Natural killer cell (primary cell): ENCODE measurements around the gene IL1F10. TPM values are rescaled to one million over a fixed set of nuclear protein-coding genes. Genes with fewer than 3 reads are reported as not detected.

Experiments
- ATAC-seq, 3 donors: fragments of 150-1000 bp in 2 of 3; fragments of 200-7000 bp in 1 of 3; cut with Tn5 transposase; 1 replicate in 1 of 3; 2 replicates in 2 of 3; pipeline ENCODE4 v1.10.0; 2021; ENCODE audit warnings: mild to moderate bottlenecking in 2 of 3, moderate library complexity in 2 of 3
- DNase-seq, 2 donors: peaks; one replicate each; pipeline versions ENCODE4 v3.0.0 to v3.0.0-alpha.2; 2013 to 2021; ENCODE audit warnings: mixed read lengths in 1 of 2
- H3K27ac ChIP-seq: one replicate; pipeline ENCODE4 v1.5.1; 2013; ENCODE audit warnings: mild to moderate bottlenecking, low read length
- H3K27me3 ChIP-seq: one replicate; pipeline ENCODE4 v1.6.1; 2013; ENCODE audit warnings: low read length; ENCODE audit not compliant: control insufficient read depth, insufficient read depth
- H3K36me3 ChIP-seq: one replicate; pipeline ENCODE4 v1.6.1; 2013; ENCODE audit warnings: low read length; ENCODE audit not compliant: control insufficient read depth, insufficient read depth
- H3K4me1 ChIP-seq: one replicate; pipeline ENCODE4 v1.6.1; 2013; ENCODE audit warnings: low read length; ENCODE audit not compliant: control insufficient read depth, insufficient read depth
- H3K4me3 ChIP-seq: one replicate; pipeline ENCODE4 v1.5.1; 2013; ENCODE audit warnings: low read length
- H3K9me3 ChIP-seq: one replicate; pipeline ENCODE4 v1.6.1; 2013; ENCODE audit warnings: low read length; ENCODE audit not compliant: control insufficient read depth, insufficient read depth
- H3K27ac Mint-ChIP-seq, 2 donors: one replicate each; pipeline ENCODE4 v1.8.0; 2022; ENCODE audit warnings: mild to moderate bottlenecking in 2 of 2, mixed read lengths in 2 of 2, moderate library complexity in 1 of 2
- H3K27me3 Mint-ChIP-seq, 2 donors: one replicate each; pipeline ENCODE4 v1.8.0; 2022; ENCODE audit warnings: low read depth in 2 of 2, mixed read lengths in 2 of 2
- H3K36me3 Mint-ChIP-seq: one replicate; pipeline ENCODE4 v1.8.0; 2022; ENCODE audit warnings: mixed read lengths
- H3K4me1 Mint-ChIP-seq, 2 donors: one replicate each; pipeline ENCODE4 v1.8.0; 2022; ENCODE audit warnings: mixed read lengths in 2 of 2
- H3K4me3 Mint-ChIP-seq: one replicate; pipeline ENCODE4 v1.8.0; 2022; ENCODE audit warnings: mild to moderate bottlenecking, moderate library complexity, mixed read lengths
- H3K9me3 Mint-ChIP-seq, 2 donors: one replicate each; pipeline ENCODE4 v1.8.0; 2022; ENCODE audit warnings: mixed read lengths in 2 of 2
- CTCF ChIP-seq: fragments of 200-600 bp; IDR thresholded peaks from one replicate; pipeline ENCODE4 v1.8.0; 2022; ENCODE audit warnings: antibody characterized with exemption
- WGBS: methylation state at CpG from one replicate; pipeline ENCODE4 v1.1.7; 2013; ENCODE audit warnings: missing lambda C conversion rate; ENCODE audit not compliant: insufficient coverage; 5-methylcytosine and 5-hydroxymethylcytosine counted together
- intact Hi-C: fragments of 100-400 bp; cut with micrococcal nuclease; formaldehyde crosslinking; loops from one replicate; pipeline ENCODE4 v1.14.2; 2022
- total RNA-seq, 4 donors: library from RNA; stranded (reverse); fragments of 120-200 nt in 1 of 4; gene quantifications; one replicate each; pipeline versions ENCODE4 v1.2.3 to v1.2.4, GENCODE V29; 2013 to 2022

Gene IL1F10
- total RNA-seq, 3 donors from 2014 or later (not counting 1 experiment from before 2014, with no cell fraction given): not detected

GRCh38 chr2:113089916-113090315 is 22.1 kb downstream of the IL1F10 start:
- no peak overlapping the region for H3K4me3 ChIP-seq
- intact Hi-C loops: no loop called here
- Mint-ChIP-seq H3K27me3 (peaks cover 2 to 6% of the 10 kb centered on the region in 2 donors), H3K27ac (no peak overlapping the region), H3K4me1 (no peaks in the 10 kb centered on the region), H3K9me3 (no peaks in the 10 kb centered on the region), H3K36me3 (peaks cover under 1% of the 10 kb centered on the region), H3K4me3 (no peak overlapping the region)
- peaks cover 6% of the 10 kb centered on the region for H3K4me1 ChIP-seq
- TF ChIP-seq CTCF: no peak
- no peaks in the 10 kb centered on the region for H3K9me3 ChIP-seq
- DNase-seq (no peak), ATAC-seq (no peak)
- no peaks in the 10 kb centered on the region for H3K36me3 ChIP-seq
- H3K27ac ChIP-seq: no peak overlapping the region
- no peaks in the 10 kb centered on the region for H3K27me3 ChIP-seq

GRCh38 chr2:113091231-113091896 is 23.6 kb downstream of the IL1F10 start:
- WGBS: 76% methylated on average over 4 of the region's 4 CpGs
- TF ChIP-seq CTCF: no peak
- H3K27ac ChIP-seq: no peak overlapping the region
- DNase-seq (no peak), ATAC-seq (no peak)
- intact Hi-C loops: no loop called here
- no peaks in the 10 kb centered on the region for H3K4me1 Mint-ChIP-seq
- H3K27ac Mint-ChIP-seq: no peak overlapping the region
- H3K36me3 ChIP-seq: no peaks in the 10 kb centered on the region
- no peak overlapping the region for H3K4me3 Mint-ChIP-seq
- H3K9me3 Mint-ChIP-seq: no peaks in the 10 kb centered on the region
- H3K27me3 Mint-ChIP-seq: peaks cover 0 to 9% of the 10 kb centered on the region in 2 donors
- H3K4me3 ChIP-seq: no peak overlapping the region
- peaks cover 6% of the 10 kb centered on the region for H3K4me1 ChIP-seq
- H3K9me3 ChIP-seq: no peaks in the 10 kb centered on the region
- H3K27me3 ChIP-seq: no peaks in the 10 kb centered on the region
- H3K36me3 Mint-ChIP-seq: peaks cover 7% of the 10 kb centered on the region

GRCh38 chr2:113092864-113093612 is 25.3 kb downstream of the IL1F10 start:
- no peaks in the 10 kb centered on the region for H3K9me3 ChIP-seq
- ATAC-seq (peak in 1 of 3 donors; percentile 21), DNase-seq (no peak)
- Mint-ChIP-seq H3K27ac (no peak overlapping the region), H3K36me3 (peaks cover 7% of the 10 kb centered on the region), H3K4me1 (peaks cover 6% of the 10 kb centered on the region in 2 donors), H3K4me3 (no peak overlapping the region), H3K9me3 (peaks cover 0 to 3% of the 10 kb centered on the region in 2 donors), H3K27me3 (peaks cover 0 to 13% of the 10 kb centered on the region in 2 donors)
- H3K4me3 ChIP-seq: no peak overlapping the region
- intact Hi-C loops: no loop called here
- no peaks in the 10 kb centered on the region for H3K36me3 ChIP-seq
- no peak overlapping the region for H3K27ac ChIP-seq
- H3K4me1 ChIP-seq: peaks cover 7% of the 10 kb centered on the region
- TF ChIP-seq CTCF: no peak
- WGBS: 86% methylated on average over 5 of the region's 5 CpGs
- H3K27me3 ChIP-seq: no peaks in the 10 kb centered on the region
